Head of caudate nucleus (tissue), 42 donors: Measurements from ENCODE around the gene CHTF18.
A peak's percentile ranks its signal among the peaks of the same experiment; 100 is the strongest.
"Not testable (repeated sequence)": the region's sequence is repeated elsewhere in the genome, so short reads cannot be mapped to it uniquely, and the experiment has no call there.

ENCODE experiments used
- DNase-seq, 42 donors: peaks; one replicate each; pipeline versions ENCODE4 v3.0.0 to v3.0.0-alpha.2; 2020 to 2021; ENCODE audit warnings: mixed read lengths in 7 of 42
- intact Hi-C: fragments of 100-400 bp; cut with DNase I; formaldehyde crosslinking; loops from one replicate; pipeline ENCODE4 v1.15.0; 2022

Gene CHTF18

DNA sequence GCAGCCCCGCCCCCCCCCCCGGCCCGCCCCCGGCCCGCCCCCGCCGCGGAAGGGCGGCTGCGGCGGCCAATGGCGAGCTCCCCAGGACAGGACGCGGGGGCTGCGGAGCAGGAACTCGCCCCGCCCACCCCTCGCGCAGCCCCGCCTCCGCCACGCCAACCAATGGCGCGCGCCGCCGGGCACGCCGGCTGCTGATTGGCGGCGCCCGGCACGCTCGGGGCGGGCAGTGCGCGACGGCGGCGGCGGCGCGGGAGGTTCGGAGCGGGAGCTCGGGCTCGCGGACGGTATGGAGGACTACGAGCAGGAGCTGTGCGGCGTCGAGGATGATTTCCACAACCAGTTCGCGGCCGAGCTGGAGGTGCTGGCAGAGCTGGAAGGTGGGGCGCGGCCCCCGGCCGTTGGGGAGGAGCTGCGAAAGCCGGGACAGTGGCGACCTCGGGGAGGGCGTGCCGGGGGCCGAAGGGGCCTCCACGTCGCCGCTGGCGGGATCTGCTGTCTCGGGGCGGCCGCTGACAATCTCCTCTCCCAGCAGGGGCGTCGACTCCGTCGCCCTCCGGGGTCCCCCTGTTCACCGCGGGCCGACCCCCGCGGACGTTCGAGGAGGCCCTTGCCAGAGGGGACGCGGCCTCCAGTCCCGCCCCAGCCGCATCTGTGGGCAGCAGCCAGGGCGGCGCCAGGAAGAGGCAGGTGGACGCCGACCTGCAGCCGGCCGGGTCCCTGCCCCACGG, at the start of gene CHTF18:
Gene CHTF18, plus strand, starts transcription at position 222 of the 728 bp plus-strand sequence. Its CDS starts 65 bp downstream, at position 287.
- intact Hi-C loops: loop anchor here (5.0 kb wide), 1 partner anchor 76 kb away; no protein-coding TSS in a partner anchor
- DNase-seq: peak; percentile 66 to 97 (median 92)

DNA sequence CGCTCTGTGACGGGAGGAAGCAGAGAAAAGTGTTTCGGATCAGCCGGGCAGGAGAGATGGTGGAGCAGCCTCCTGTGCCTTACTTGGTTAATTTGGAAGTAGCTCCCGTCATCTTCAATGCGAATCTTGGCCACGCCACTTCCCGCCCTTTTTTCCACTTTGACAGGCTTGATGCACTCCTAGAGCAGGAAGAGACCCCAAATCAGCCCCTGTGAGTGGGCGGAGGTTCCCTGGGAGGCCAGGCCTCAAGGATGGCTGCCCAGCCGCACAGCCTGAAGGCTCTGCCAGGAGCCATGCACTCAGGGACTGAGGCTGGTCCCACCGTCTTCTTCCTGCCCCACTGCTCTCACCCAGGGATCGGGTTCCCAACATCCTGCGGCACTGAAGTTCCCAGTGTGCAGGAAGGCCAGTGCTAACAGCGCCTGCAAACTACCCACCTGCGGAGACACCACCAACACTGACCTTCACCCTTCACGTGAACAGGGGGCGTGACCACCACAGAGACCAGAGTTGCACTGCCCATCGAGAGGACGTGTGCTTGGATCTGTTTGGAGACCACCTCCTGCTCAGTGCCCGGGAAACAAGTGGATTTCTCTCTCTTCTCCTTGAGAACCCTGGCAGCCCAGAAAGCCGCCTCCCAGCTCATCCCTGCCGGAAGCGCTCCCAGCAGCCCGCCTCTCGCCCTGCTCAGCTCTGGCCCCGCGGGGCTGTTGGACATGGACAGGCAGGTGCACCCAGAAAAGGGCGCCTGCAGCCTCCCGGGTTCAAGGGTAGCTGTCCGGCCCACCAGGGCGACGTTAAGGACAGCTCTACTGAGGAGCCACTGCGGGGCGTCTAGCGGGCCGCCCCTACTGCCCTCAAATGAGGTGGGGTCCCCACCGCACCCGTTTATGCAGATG, 48.6 kb upstream of the CHTF18 start:
- intact Hi-C loops: loop anchor here (2.0 kb wide), 1 partner anchor 19 kb away; the partner anchor contains the start of gene ANTKMT
- DNase-seq: peak in 1 of 42 donors; percentile 14

DNA sequence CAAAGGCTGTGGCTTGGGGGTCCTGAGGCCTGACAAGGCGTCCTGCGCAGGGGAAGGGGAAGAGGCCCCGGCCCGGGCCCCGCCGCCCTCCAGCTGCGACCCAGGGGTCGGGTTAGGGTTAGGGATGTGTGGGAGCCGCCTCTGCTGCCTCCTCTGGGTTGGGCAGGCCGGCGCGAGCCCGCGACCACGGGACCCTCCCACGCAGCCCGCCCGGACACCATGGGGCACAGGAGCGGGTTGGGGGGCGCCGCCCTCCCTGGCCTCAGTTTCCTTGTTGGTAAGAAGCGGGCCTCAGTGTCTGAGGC, 48.0 kb upstream of the CHTF18 start:
- DNase-seq: no peak
- intact Hi-C loops: loop anchor here (2.0 kb wide), 1 partner anchor 20 kb away; the partner anchor contains the start of gene ANTKMT

DNA sequence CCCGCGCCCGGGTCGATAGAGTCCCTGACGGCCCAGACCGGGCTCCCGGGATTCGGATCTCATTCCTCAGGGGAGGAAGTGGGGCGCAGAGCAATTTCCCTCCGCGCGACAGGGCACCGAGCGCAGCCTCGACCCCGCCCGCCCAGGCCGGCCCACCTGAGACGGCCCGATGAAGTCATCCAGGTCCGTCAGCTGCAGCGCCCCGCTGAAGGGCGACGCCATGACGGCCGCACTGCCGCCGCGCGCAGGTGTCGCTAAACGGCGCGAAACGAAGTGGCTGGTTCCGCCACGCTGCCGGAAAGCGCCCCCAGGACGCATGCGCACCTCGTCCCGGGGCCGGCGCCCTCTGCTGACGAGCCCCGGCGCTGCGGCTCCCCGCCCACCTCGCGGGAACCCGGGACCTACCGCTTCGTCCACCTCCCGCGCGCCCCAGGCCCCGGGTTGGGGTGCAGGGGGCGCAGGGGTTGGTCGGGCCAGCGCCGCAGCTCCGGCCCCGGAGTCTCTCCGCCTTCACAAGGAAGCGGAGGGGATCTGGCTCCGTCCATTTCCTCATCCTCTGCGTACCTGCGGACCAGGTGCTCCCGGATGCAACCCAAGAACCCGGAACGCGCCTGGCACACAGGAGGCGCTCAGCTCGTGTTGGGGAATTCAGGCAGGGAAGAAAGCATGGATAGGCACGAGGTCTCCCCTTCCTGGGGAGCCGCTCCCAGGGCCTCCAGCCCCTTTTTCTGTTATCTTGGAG, 47.5 kb upstream of the CHTF18 start, which contains the start of gene CIAO3:
Gene CIAO3, minus strand, starts transcription at position 234 of the 742 bp plus-strand sequence. Its CDS starts 12 bp downstream, at position 222.
- DNase-seq: peak; percentile 65 to 95 (median 88)
- intact Hi-C loops: loop anchor here (2.0 kb wide), 1 partner anchor 20 kb away; the partner anchor contains the start of gene ANTKMT

DNA sequence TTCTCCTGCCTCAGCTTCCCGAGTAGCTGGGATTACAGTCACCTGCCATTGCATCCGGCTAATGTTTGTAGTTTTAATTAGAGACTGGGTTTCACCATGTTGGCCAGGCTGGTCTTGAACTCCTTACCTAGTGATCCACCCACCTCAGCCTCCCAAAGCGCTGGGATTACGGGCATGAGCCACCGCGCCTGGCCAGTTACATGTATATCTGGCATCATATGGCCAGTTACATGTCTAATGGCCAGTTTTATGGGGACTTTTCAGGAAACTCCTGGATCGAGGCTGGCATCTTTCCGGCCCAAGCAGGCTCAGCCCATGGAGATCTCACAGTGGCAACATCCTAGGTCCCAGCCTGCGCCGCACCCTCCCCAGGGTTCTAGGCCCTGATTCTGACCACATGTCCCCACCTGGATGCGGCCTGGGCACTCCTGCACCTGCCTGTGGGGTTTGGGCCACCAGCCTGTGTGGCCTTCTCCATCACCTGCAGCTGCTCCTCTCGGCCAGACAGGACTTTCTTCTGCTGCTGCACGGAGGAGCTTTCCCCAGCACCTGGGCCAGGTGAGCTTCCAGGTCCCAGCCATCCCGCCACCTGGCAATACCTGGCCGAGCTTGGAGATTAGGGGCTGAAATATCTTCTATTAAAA, 46.3 kb upstream of the CHTF18 start:
- peak in 1 of 42 donors; percentile 2 for DNase-seq
- intact Hi-C loops: loop anchor here (2.0 kb wide), 1 partner anchor 21 kb away; the partner anchor contains the start of gene ANTKMT

DNA sequence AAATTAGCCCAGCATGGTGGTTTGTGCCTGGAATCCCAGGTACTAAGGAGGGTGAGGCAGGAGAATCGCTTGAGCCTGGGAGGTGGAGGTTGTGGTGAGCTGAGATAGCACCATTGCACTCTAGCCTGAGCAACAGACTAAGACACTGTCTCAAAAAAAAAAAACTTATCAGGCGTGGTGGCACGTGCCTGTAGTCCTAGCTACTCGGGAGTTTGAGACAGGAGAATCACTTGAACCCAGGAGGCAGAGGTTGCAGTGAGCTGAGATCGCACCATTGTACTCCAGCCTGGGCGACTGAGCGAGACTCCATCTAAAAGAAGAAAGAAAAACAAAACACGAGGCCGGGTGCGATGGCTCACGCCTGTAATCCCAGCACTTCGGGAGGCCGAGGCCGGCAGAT, 45.5 kb upstream of the CHTF18 start:
- intact Hi-C loops, DNase-seq: not testable (repeated sequence)

DNA sequence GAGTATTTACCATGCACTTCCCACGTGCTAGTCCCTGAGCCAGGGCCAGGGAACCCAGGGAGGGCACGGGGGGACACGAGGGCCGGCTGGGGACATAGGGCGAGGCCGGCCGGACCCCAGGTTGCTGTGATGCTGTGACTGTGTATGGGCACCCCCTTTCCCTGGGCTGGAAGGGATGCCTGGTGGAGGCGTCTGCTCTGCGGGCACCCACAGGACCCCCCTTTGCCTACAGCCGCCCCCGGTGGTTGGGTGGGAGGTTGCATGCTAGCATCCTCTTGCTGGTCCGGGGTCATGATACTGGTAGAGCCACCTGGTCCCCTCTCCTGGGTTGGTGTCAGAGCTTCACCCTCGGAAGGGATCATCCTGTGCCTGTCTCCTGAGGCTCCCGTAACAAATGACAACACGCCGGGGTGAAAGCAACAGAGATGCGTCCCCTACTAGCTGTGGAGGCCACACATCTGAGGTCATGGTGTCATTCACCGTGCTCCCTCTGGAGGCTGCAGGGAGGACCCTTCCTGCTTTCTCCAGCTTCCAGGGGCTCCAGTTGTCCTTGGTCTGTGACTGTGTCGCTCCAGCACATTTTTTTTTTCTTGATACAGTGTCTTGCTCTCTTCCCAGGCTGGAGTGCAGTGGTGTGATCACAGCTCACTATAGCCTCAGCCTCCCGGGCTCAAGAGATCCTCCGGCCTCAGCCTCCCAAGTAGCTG, 44.5 kb upstream of the CHTF18 start:
- DNase-seq: no peak
- intact Hi-C loops: no loop called here

DNA sequence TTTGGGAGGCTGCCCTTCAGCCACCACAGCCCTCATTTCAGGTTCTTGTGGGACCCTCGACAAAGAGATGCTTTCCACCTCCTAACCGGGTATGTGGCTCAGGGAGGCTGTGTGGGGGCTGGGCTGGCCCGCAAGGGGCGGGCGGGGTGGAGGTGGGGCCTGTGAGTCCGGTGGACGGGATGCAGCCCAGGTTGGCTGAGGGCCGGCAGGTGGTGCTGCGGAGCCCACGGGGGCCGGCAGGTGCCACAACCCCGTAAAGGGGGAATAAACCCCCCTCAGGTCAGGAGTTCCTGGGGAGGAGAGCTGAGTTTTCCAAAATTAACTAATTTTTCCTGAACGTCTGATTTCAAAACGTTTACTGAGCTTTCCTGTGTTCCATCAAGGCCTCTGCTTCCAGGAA, 42.7 kb upstream of the CHTF18 start:
- DNase-seq: no peak
- intact Hi-C loops: no loop called here

DNA sequence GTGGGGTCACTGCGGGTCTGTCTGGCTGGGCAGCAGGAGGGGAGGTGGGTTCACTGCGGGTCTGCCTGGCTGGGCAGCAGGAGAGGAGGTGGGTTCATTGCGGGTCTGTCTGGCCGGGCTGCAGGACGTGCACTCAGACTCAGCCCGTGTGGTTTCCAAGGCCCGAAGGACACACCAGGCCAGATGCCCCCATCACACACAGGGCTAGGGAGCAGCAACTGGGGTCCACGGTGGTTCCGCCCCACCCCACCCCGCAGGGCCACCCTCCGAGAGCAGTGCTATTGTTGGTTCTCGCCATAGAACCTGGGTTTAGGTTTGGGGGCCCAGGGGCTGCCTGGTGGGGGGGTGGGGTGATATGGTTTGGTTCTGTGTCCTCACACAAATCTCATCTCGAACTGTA, 41.8 kb upstream of the CHTF18 start:
- no peak for DNase-seq
- intact Hi-C loops: no loop called here

DNA sequence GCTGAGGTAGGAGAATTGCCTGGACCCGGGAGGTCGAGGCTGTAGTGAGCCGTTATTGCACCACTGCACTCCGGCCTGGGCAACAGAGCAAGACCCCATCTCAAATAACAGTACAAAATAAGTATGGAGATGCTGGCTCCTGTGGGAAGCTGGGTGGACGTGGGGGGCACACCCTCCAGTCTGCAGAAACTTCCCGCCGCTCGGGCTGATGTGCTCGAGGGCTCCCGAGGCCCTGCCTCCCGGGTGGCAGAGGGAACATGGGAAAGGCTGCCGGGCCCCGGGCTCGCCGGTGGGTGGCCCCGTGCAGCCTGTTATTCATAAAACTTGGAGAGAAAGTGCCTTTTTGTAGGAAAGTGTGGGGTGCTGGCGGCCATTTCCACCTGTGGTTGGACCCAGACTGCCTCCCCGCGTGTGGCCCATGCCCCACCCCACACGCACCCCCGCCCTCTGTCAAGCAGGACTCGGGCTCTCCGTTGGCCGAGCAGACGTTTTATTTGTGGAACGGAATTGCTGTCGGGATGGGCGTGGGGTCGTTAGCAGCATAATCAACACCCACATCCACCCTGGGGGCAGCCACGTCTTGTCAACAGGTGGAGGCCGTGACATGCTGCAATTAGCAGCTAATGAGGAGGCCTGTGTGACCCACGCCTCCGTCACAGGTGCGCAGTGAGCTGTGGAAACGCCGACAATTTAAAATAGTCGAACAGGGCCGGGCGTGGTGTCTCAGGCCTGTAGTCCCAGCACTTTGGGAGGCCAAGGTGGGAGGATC, 40.3 kb upstream of the CHTF18 start:
- intact Hi-C loops: no loop called here
- no peak for DNase-seq

DNA sequence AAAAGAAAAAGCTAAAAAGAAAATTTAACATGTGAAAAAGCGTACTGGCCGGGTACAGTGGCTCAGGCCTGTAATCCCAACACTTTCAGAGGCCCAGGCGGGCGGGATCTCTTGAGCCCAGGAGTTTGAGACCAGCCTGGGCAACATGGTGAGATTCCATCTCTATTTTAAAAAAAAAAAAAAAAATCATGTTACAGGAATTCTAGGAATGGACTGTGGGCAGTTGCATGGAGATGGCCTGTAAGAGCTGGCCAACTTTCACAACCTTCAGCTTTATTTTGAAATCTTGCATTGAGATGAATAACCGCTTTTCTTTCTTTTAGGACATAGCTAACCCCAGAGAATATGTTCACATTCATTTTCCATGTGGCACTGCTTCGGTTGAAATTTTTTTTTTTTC, 39.4 kb upstream of the CHTF18 start:
- DNase-seq: no peak
- intact Hi-C loops: no loop called here

DNA sequence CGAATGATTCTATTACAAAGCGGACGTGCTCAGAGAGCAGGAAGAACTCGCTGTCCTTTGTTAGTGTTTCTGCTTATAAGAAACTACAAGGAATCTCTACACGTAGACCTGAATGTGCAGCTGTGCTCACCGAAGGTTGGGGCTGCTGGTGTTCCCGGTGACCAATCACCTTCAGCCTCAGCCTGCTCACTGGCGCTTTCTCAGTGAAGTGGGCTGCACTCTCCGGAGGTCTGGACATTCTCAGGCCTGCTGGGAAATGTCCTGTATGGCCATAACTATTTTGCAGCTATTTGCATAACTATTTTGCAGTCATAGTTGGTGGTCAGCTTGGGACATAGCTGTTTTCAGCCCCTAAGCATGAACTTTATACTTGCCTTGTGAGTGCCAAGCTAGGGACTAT, 37.9 kb upstream of the CHTF18 start:
- intact Hi-C loops: no loop called here
- no peak for DNase-seq

DNA sequence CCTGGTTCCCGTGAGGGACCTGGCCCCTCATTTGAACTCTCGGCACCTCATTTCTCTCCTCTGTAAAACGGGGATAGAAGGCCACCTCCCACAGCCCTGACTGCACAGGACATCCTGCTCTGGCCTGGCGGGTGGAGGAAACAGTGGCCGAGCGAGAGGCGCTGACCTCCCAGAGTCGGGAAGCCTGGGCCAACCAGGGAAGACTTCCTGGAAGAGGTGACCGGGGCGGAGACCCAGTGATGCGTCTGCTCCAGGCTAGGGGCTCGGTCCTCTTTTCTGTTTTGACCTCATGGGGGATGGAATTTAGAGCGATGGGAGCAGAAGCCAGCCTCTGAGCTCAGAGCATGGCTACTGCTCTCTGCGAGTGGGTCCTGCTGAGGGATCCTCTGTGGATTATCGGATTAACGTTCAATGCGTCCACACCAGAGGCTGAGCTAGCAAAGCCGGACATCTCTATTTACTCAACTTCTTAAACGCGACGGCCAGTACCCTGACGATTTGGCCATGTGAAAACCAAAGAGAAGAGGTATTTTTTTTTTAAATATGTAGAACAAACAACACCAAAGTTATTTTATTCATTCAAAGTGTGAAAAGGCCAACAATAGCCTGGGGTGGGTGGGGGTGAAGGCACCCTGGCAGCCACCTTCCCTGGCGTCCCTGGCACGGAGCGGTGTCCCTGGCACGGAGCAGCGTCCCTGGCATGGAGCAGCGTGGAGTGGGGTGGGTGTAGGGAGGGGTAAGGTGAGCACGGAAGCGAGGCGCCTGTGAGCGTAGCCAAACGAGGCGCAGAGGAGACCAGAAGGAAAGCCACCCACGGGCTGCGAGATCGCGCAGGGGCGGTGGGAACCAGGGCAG, 37.0 kb upstream of the CHTF18 start:
- intact Hi-C loops: no loop called here
- peak in 5 of 42 donors; percentile 12 to 41 (median 33) for DNase-seq

DNA sequence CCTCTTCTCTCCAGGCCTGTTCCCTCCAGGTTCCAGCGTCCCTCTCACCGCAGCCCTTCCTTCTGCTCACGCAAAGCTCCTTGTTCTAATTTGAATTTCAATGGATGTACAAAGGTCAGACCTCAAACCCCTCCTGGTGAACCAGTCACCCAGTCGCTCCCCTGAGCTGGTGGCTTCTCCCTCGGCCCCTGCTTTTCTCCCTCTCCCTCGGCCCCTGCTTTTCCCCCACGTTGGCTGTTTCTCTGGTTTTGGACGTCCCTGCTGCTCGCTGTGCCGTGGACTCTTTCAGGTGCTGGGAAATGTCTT, 36.5 kb upstream of the CHTF18 start:
- intact Hi-C loops: no loop called here
- no peak for DNase-seq

DNA sequence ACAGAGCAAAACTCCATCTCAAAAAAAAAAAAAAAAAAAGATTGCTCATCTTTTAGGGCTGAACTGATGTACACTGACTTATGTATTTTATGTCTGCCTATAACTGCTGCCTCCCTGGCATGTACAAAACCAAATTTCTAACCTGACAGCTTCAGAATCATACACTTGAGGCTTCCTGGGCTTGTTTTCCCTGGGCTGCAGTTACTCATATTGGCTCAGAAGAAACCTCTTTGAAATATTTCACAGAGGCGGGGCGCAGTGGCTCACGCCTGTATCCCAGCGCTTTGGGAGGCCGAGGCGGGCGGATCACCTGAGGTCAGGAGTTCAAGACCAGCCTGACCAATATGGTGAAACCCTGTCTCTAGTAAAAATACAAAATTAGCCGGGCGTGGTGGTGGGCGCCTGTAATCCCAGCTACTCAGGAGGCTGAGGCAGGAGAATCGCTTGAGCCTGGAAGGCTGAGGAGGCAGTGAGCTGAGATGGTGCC, 34.3 kb upstream of the CHTF18 start:
- DNase-seq, intact Hi-C loops: not testable (repeated sequence)

DNA sequence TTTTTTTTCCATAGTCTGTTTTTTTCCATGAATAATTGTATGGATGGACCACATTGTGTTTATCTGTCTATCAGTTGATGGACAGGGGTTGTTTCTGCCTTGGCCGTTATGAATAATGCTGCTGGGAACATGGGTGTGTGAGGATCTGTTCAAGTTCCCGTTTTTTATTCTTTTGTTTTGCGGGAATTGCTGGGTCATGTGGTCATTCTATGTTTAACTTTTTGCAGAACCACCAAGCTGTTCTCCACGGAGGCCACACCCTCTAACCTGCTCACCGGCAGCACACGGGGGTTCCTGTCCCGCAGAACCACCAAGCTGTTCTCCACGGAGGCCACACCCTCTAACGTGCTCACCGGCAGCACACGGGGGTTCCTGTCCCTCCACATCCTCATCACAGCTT, 33.8 kb upstream of the CHTF18 start:
- intact Hi-C loops: no loop called here
- DNase-seq: no peak

DNA sequence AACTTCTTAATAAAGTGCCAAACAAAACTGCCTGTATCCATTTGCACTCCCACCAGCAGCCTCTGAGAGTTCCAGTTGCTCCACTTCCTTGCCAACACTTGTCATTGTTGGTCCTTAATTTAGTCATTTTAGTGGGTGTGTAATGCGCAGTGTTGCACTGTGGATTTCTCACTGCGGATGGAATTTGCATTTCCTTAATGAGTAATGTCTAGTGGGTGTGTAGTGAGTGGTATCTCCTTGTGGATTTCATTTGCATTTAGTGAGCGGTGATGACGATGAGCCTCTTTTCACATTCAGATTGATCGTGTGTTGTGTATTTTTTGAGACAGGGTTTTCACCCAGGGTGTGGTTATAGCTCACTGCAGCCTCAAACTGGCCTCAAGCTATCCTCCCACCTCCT, 32.0 kb upstream of the CHTF18 start:
- DNase-seq: no peak
- intact Hi-C loops: no loop called here
